GM19324 (cell line): ENCODE measurements around the gene STRN4.

ENCODE experiments used
- ATAC-seq: cut with Tn5 transposase; IDR thresholded peaks from one replicate; pipeline ENCODE4 v1.9.1; 2021; ENCODE audit warnings: mild to moderate bottlenecking, moderate library complexity; ENCODE audit not compliant: unreplicated experiment, low FRiP score

Gene STRN4

DNA sequence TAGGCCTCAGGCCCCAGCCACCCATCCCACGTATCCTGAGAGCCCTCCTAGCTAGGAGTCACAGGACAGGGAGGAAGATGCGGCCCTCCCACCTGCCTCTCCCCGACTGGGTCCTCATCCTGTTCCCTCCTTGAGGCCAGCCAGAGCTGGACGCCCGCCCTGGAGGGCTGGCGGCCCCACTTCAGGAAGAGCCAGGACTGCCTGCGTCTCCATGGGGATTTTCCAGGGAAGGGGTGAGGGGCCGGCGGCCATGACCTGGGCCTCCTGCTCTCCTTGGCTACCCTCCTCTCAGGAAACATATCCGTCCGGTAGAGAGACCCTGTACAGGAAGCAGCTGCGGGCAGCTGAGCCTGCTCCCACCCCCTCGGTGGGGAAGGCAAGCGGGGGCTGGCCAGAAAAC is 18.0 kb downstream of the STRN4 start:
- ATAC-seq = no peak

DNA sequence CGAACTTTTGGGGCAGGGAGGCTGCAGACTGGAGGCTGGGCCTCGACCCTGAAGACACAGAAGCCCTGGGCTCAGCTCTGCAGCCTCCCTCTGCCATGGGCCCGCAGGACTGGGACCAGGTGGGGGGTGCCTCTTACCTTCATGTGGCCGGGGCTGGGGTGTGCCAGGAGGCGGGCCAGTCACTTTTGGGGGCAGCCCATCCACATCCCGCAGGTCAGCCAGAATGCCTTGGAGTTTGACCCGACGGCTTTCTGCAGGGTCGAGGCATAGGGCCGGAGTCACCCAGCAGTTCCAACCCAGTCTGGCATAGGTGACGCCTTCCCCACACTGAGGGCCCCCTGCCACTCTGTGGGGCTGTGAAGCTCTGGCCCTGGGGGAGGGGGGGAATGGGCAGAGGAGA is 18.5 kb downstream of the STRN4 start:
- ATAC-seq = no peak

DNA sequence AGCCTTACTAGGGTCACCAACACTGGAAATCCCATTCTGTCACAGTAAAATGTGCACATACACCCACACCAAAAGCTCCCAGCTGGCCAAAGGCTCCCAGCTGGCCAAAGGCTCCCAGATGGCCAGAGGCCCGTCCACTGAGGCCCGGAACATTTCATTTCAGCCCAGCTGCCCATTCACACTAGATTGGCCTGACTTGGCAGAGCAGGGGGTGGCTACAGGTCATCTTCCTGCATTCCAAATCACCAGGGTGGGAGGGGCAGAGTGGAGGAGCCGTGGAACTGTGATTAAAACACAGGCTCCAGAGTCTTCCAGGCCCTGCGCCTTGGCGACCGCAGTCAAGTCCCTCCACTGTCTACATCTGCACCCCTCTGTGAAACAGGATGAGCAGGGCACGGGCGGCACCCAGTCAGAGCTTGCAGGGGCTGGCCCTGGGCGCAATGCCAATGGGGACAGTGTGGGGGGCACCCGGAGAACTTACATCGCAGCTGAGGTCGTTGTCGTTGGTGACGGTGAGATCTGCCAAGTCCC is 19.2 kb downstream of the STRN4 start:
- no peak for ATAC-seq

DNA sequence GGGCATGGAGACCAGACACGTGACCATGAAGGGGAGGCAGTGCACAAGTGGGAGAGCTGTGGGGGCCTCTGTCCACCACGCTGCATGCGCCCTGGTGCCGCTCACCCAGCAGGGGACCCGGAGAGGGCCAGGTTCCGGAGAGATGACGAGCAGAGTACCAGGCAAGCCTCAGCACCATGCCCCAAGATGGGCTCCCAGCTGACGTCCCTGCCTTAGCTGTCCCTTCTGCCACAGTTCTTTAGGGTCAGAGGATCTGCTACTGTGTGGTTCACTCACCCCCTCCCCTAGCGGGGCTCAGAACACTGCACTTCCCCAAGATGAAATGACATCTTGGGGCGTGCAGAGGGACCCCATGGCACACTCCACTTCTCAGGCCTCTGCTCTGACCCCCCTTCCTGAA is 19.7 kb downstream of the STRN4 start:
- no peak for ATAC-seq

DNA sequence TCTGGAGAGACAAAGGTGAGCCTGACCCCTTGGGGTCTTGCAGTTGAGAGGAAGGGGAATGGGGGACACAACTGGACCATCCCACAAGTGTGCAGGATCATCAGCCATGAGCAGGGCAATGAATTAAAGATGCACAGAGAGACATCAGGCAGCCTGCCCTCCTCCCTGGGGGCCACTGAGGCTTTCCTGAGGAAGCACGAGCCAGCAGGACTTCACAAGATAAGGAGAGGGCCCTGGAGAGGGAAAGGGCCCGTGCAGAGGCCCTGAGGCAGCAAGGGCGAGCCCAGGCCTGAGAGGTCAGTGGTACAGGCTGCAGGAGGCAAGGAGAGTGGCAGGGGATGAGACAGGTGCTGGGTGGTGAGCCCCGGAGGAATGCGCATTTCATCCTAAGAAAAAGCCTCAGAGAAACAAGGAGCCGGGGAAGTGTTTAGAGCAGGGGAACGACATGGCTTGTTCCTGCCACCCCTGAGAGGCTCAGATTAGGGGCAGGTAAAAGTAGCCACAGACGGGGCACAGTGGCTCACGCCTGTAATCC is 20.3 kb downstream of the STRN4 start:
- no peak for ATAC-seq

GRCh38 chr19:46725036-46725820 is 21.0 kb downstream of the STRN4 start:
- ATAC-seq = no peak

DNA sequence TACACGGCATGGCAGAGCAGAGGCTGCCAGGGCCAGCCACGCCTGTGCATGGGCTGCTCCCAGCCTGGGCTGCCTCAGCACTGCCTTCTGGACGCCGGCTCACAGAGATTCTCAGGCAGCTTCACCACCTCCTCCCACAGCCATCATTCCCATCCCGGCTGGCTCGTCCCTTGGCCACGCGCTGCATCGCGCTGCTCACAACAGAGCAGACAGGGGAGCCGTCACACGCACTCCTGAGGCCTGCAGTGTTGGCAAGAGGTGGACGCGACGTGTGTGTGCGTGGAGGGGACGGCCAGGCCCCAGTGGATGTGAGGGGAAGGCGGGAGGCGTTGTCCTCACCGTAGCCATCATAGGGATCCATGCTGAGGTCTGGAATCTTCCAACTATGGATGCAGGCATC is 21.8 kb downstream of the STRN4 start:
- ATAC-seq = no peak

GRCh38 chr19:46723471-46723870 is 22.8 kb downstream of the STRN4 start:
- ATAC-seq = no peak

DNA sequence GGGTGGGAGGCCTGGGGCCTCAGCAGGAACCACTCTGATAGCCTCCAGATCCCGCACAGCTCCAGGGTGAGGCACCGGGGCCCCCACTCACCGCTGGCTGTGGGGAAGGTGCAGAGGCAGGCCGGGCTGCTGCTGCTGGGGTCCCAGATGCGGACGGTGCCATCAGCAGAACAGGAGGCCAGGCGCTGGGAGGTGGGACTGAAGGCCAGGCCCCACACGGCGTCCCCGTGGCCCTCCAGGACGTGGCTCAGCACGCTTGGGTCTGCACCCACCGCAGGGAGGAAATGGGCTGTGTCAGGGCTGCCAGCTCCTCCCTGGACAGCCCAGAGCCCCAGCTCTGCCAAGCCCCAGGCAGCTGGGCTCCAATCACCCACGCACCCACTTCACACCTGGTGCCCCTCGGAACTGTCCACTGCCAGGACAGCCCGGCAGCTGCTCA is 23.2 kb downstream of the STRN4 start:
- no peak for ATAC-seq

GRCh38 chr19:46722421-46723022 is 23.7 kb downstream of the STRN4 start:
- no peak for ATAC-seq

DNA sequence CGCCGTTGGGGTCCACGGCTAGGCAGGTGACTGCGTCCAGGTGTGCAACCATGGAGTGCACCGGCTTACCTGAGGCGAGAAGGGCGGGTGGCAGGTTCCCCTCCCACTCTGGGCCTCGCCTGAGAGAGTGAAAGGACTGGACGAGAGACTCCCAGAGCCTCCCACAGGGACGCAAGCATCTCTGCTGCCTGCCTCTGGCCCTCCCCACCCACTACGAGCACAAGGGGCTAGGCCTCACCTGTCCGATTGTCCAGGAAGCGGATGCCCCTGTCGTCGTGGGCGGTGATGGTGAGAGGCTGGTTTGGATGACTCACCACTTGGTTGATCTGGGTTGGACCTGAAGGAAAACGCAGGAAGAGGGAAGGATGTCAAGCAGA is 24.3 kb downstream of the STRN4 start:
- ATAC-seq = no peak

DNA sequence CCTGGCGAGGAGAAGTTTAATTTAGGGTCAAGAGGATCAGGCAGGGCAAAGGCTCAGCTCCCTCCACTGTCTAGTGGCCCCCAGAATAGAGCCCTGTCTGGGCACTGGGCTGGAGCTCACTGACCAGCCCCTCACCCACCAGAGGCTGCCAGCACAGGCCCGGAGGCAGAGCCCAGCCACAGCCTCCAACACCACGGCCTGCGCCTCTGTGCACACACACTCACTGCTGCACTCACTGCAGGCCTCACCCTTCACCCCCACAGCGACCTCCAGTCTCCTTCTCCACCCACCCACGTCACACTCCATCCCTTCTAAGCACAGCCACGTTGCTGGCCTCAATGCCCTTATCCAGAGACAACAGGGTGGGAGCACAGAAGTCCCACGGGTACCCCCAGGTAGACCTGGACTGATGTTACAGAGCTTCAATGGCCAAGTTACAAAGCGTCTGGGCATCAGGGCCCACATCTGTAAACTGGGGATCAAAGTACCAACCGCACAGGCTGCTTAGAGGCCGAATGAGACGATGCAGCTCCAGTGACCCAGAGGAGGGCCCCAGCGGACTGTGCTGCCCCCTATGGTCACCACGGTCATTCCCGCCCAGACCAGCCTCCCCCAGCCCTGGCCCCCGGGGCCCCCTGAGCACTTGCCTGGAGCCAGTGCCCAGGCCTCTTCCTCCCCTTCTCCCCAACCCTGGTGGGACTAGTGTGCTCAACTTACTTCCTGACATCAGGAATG is 24.8 kb downstream of the STRN4 start:
- ATAC-seq = no peak

GRCh38 chr19:46720503-46721239 is 25.6 kb downstream of the STRN4 start:
- ATAC-seq = no peak

- no peak for ATAC-seq
Measured at GRCh38 chr19:46719629-46720502, 26.4 kb downstream of the STRN4 start.

DNA sequence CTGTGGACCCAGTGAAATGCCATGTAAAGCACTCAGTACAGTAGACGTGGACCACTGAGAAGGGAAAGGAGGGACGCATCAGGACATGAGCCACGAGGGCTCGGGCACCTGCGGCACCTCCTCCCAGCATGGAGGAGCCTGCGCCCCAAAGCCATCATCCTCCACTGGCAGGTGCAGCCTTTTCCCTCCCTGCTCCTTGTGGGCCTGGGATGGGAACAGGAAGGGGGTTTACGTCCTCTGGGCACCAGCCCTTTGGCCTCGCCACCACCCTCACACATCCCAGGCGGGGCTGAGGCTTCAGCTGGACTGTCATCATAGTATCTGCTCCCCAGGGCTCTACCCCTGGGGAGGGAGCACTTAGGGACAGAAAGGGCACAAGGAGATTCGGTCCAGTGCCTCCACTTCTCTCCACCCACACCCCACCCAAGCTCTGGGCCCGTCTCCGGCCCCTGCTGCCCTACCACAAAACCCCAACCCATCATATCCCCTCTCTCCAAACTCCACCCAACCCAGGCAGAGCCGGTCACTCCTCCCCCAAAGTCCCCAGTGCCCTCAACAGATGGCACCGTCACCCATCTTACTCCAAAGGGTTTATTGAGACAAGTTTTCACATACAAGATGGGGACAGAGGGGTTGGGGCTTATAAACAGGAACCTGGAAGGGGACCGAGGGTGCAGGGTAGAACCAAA is 27.2 kb downstream of the STRN4 start:
- ATAC-seq = no peak

DNA sequence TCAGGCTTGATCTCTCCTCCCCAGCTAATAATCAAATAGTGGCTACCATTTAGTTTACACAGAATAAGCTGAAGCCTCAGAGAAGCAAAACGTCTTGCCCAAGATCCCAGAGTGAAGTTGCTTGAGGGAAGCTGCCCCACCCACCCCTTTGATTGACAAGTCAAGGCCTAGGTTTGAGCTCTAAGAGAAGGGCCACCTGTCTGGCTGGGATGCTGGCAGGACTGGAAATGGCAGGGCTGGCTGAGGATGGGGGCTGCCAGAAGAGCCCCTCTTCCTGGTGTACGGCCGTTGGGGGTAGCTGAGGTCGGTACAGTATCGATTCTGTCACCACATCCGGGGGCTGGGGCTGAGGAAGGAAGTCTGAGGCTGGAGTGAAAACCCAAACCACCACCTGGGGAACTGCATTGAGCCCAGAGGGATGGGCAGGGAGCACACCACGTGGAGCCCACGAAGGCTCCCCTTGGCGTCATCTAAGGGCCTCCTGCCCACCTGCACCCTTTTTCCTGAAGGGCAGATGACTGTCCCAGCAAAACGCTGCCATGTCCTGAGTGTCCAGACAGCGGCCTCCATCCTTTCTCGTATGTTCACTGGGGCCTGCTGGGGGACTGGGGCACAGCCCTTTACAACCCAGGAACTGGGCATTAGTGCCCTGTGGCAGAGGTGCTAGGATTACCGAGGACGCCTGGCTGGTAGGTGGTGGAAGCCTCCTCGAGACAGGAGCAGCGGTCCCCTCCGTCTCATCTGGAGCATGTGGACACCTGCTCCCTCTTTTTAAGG is 27.9 kb downstream of the STRN4 start:
- no peak for ATAC-seq

GRCh38 chr19:46717716-46718143 is 28.5 kb downstream of the STRN4 start:
- ATAC-seq = no peak

DNA sequence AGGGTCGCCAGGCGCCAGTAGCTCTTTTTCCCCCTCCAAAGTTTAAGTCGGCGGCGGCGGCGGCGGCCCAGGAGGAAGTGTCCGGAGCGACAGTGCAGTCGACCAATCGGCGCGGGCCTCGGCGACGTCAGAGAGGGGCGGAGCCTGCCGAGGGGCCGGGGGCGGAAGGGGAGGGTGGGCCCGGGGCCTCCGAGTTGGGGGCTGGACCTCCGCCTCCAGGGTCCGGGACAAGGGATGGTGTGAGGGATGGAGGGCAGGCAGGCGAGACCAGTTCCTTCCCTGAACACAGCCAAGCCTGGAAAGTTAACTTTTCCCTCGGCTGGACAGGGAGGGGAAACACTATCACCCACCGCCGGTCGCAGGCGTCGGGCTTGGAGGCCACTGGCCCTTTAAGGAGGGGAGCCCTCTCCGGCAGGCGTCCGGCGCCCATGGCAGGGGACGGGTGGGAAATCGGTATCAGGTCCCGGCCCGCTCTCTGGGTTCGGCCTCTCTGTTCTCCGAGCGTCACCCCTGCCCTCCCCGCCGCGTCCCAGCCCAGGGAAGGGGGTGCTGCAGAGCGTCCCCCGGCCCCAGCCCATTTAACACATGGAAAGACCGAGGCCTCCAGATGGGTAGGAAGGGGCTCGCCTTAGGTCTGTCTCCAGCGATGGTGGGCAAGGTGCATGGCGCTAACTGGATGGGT is 29.1 kb downstream of the STRN4 start, which contains the start of gene PRKD2:
PRKD2 (minus strand) TSS at position 81 of the 682 bp plus-strand sequence. CDS start 744 bp downstream, outside the sequence.
- ATAC-seq = peak; percentile 38
